ENCODE data around the gene IL1A.
A peak's percentile ranks its signal among the peaks of the same experiment; 100 is the strongest.

The IL1A gene

GRCh38 chr2:112728029-112728362 is 56.3 kb downstream of the IL1A start:
- no peak for DNase-seq (ENCODE audit: extremely low read depth in 1 of 2, low read depth in 1 of 2)

DNA sequence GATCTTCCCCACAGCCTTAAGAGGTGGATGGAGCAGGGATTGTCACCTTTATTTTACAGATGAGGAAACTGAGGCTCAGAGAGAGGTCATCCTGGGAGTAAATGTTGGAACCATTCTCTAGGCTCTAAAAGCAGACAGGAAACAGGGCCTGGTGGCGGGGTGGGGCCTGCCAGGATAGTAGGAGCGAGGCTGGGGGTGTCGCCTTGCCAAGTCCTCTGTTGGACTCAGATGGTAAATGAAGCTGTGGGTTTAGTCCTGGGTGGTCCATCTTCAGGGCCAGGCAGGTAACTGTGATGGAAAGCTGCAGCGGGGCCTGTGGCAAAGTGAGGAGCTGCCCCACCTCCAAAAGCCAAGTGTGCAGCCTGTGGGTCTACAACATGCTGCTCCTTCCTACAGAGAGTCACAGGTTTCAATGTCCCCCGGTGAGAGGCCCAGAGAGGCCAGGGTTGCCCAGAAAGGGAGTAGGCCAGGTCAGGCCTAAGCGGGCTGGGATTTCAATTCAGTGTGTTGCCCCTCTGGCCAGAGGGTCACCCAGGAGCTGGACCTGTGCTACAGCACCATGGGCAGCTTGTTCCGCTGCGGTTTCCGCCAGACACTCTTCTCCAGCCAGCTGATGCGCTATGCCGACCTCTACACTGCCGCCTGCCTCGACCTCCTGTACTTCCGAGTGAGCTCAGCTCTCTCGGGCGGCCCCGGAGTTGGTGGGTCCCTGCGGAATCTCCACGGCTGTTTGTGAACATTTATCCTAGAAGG is 56.8 kb downstream of the IL1A start:
- no peak for DNase-seq (ENCODE audit: extremely low read depth in 1 of 2, low read depth in 1 of 2)

DNA sequence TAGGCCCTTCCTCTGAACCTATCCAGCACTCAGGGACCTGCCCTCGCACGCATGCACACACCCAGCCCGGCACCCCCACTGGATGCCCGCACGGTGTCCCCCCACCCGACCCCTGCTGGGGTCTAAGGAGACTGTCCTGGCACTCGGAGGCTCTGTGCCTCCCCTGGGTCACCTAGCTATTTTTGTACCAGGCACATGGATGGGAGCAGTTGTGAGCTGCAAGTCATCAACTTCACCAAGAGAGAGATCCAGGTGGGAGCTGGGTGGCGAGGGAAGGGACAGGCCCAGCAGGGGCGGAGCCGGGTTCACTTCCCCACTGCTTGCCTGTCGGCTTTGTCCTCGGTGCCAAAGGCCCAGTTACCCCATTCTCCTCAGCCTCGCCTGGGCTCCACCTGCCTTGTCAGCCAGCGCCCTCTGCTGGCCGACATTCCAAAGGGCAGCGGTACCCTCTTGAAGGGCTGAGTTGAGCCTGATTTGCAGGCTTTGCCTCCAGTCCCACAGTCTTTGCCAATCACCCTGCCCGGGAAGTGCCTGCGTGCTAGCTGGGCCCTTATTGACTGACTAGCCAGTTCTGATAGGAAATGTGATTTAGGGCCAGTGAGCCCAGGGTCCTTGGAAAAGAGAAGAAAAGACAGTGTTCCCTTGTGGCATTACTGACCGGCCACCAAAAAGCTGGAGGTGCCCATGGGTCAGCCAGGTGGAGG is 57.7 kb downstream of the IL1A start:
- DNase-seq (ENCODE audit: extremely low read depth in 1 of 2, low read depth in 1 of 2) = peak; percentile 67 to 73

GRCh38 chr2:112725545-112726457 is 58.5 kb downstream of the IL1A start:
- no peak for DNase-seq (ENCODE audit: extremely low read depth in 1 of 2, low read depth in 1 of 2)

DNA sequence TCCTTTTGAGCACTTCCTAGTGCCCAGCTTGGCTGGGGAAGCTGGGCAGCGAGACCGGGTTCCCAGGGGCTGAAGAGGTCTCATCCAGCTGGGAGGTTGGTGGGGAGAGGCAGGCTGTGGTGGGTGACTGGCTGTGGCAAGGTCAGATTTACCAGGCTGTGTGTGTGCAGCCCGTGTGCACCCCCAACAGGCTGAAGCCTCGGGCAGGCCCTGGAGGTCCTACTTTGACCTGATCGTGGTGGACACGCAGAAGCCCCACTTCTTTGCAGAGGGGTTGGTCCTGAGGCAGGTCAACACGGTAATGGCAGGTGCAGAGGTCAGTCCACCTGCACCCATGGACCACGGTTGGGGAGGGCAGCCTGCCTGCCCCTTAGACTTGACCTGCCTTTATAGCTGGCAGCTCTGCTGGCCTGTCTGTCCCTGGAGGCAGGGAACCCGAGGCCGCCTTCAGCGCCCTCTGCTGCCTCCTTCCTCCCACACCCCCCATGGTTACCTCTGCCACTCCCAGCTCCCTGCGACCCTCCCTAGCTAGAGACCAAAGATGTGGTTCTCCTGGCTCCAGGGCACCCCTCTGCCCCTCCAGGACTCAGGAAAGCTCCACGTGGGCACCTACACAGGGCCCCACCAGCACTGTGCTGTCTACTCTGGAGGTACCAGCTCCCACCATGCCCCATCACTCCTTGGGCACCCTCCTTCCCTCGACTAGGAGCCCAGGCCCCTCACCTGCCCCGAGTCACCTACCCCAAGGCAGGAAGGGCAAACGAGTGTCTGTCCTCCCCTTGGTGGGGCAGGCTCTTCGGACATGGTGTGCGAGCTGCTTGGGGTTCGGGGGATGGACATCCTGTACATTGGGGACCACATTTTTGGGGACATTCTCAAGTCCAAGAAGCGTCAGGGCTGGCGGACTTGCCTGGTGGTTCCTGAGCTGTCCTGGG is 59.4 kb downstream of the IL1A start:
- DNase-seq (ENCODE audit: extremely low read depth in 1 of 2, low read depth in 1 of 2) = no peak

GRCh38 chr2:112723995-112724394 is 60.3 kb downstream of the IL1A start:
- DNase-seq (ENCODE audit: extremely low read depth in 1 of 2, low read depth in 1 of 2) = no peak
